AG09319 (cell line): ENCODE results near the gene FRMD8.

Source experiments
- DNase-seq: peaks from one replicate; pipeline ENCODE4 v3.0.0-alpha.2; 2010; ENCODE audit warnings: low read depth; ENCODE audit errors: extremely low read depth
- TF ChIP-seq, protein P1 (sequence below): IDR thresholded peaks from 2 replicates; pipeline ENCODE4 v1.5.1; 2011; ENCODE audit warnings: low read depth, mild to moderate bottlenecking, inconsistent platforms, low read length, moderate library complexity

Gene FRMD8

DNA sequence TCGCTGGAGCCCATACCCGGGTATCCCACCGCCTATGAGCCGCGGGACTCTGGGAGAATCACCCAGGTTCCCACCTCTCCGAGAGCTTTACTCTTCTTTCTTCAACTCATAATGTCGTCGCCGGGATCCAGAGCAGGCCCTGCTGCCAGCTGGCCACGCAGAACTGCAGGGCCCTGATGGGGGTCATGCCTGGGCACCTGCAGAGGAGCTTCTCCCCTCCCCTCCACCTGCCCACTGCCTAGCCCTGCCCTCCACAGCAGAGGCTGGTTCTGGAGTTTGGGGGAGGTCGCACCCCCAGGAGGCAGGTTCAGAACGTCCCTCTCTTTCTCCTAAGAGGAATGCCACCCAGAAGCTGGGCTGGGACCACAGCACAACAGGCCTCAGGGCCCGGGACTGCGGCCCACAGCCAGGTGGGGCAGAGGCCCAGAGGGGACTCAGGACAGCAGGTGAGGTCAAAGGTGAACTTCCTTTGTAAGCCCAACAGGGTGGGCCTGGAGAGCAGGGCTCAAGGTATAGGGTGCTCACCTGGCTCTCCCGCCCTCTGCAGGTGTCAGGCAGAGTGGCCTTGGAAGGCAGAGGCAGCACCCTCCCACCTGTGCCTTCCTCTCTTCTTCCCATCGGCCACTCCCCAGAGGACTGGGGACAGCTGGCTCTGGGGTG lies 5.8 kb upstream of the FRMD8 start:
- no peak for DNase-seq
- TF ChIP-seq, protein P1, sequence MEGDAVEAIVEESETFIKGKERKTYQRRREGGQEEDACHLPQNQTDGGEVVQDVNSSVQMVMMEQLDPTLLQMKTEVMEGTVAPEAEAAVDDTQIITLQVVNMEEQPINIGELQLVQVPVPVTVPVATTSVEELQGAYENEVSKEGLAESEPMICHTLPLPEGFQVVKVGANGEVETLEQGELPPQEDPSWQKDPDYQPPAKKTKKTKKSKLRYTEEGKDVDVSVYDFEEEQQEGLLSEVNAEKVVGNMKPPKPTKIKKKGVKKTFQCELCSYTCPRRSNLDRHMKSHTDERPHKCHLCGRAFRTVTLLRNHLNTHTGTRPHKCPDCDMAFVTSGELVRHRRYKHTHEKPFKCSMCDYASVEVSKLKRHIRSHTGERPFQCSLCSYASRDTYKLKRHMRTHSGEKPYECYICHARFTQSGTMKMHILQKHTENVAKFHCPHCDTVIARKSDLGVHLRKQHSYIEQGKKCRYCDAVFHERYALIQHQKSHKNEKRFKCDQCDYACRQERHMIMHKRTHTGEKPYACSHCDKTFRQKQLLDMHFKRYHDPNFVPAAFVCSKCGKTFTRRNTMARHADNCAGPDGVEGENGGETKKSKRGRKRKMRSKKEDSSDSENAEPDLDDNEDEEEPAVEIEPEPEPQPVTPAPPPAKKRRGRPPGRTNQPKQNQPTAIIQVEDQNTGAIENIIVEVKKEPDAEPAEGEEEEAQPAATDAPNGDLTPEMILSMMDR = no peak

DNA sequence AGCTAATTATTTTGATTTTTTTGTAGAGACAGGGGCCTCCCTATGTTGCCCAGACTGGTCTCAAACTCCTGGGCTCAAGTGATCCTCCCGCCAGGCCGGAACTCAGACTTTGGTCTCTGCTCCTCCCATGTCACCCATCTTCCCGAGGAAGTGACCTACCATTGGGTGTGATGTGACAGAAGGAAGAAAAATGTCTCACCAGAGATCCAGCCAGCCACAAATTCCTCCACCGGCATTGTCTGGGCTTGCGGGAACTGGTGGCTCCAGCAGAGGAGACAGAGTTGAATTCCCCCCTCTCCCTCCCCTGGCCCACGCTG lies 4.8 kb upstream of the FRMD8 start:
- TF ChIP-seq, protein P1 = no peak
- no peak for DNase-seq

DNA sequence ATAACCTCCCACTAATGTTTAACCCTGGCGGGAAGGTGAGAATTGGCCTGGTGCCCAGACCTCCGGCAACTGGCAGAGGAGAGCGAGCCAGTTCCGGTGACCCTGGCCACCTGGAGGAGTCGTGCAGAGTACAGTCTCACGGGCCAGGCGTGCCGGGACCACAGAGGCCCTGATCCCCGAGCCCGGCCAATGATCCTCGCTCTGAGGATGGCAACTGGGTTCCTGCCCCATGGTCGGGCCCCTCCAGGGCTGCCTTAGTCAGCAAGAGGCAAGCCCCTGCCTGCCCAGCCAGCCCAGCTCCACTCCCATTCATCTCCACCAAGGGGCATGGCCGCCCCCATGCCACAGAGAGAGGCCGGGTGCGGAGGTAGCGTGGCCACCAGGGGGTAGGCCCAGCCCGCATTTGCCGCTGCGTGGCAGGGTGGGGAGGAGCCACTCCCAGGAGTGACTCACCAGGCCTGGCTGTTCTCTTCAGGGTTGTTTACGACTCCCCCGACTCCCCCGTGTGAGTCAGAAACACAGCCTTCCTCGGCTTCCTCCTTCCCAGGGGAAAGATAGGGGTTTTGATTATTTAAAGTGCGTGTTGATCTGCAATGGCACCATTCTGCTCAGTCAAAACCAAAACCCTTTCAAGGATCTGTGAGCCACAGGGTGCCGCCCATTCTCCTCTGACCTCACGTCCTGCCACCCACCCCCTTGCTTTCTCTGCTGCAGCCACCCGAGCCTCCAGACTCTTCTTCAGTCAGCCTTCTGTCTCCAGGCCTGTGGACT lies 4.2 kb upstream of the FRMD8 start, which contains the start of gene SLC25A45:
SLC25A45 (minus strand) TSS at position 614 of the 771 bp plus-strand sequence. CDS start 695 bp downstream, outside the sequence.
- TF ChIP-seq, protein P1 = peak; percentile 77
- peak; percentile 95 for DNase-seq

- TF ChIP-seq, protein P1 = no peak
- DNase-seq = no peak
Observed at GRCh38 chr11:65382804-65383368, 3.6 kb upstream of the FRMD8 start.

DNA sequence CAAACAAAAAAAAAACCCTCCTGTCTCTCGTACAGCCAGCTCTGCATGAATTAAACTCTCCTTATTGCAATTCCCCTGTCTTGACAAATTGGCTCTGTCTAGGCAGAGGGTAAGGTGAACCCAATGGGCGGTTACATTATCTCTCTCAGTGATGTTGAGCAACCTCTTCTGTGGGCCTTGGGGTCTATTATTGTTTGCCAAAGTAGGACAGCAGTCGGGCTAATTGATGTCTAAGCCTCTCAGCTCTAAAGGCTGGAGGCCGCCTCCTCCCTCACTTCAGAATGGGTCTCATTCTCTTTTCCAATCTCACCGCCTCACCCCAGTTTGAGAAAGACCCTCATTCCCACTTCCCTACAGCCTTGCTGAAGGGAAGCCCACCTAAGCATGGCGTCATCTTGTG lies 2.7 kb upstream of the FRMD8 start:
- TF ChIP-seq, protein P1 = no peak
- no peak for DNase-seq

DNA sequence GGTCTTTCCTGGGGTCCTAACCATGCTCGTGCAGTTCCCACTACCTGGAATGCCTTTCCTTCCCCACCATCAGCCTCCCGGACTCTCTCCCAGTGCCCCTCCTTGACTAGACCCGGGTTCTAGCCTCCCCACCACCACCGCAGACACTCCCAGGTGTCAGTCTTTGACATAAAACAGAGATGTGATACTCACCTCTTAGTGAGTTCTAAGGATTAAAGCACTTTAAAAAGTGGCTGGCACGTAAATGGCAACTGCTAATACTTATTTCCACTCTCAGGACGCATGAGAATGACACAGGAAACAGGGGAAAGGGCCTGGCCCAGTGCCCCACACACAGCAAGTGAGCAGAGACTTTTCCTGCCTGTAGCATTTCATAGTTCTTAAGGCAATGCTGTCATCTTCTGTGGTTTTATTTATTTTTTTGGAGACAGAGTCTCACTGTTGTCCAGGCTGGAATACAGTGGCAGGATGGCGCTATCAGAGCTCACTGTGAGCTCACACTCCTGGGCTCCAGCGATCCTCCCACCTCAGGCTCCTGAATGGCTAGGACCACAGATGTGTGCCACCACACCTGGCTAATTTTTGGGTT lies 2.0 kb upstream of the FRMD8 start:
- no peak for DNase-seq
- TF ChIP-seq, protein P1 = no peak

DNA sequence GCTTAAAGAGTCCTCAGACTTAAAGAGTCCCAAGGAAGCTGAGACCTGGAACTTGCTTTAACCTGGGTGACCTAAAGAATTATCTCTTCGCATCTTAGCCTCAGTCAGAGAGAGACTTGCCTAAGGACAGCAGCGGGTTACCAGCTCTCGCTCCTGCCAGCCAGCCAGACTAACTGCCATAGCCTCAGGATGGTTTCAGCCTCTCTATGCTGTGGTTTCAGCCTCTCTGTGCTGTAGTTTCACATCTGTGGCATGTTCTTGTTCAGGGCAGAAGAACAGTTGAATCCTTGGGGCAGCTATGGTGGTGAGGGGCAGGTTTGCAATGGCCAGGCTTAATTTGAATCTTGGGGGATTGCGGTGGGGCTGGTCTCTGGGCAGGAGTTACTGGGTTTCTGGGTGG lies 2.3 kb downstream of the FRMD8 start:
- no peak for DNase-seq
- TF ChIP-seq, protein P1 = no peak
